GM11168 (cell line): ENCODE data around the gene DAZAP2.

Experiments
- in situ Hi-C: fragments of 300-500 bp; cut with MboI; formaldehyde crosslinking; loops from one replicate; pipeline ENCODE4 v1.12.0; 2022; ENCODE audit warnings: low sequenced_read_pairs; ENCODE audit not compliant: unreplicated experiment

Gene DAZAP2

DNA sequence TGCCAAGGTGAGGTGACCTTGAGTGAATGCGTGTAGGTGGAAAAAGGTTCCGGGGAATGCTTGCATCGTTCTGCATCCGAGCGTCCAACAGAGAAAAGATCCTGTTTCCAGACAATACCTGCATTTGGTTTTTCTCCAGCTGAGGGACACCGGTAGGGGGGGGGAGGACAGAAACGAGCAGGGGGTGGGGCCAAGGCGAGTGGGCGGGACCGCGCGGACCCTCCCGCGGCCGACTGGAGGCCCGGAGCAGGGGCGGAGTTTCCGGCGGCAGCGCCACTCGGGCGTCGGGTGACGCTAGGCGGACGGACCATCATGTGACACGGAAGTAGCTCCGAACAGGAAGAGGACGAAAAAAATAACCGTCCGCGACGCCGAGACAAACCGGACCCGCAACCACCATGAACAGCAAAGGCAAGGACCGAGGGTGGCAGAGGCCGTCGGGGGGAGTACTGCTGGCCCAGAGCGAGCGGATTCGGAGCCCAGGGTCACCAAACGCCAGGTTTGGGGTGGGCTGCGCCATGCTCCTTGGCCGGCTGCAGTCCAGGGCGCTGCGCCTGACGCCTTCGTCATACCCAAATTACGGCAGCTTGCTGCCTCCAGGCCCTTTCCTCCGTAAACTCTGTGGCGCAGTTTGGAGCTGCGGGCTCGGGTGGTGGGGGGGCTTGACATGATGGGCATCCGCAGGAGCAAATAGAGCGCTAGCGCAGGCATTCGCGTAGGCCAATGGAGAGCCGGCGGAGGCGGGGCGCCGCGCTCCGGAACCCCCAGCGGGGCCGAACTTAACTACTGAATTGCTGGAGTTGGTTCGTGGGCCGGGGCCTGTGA, at the start of gene DAZAP2:
Gene DAZAP2 (plus strand): TSS at position 317 of the 825 bp plus-strand sequence. CDS start 82 bp downstream, at position 399.
- in situ Hi-C loops: no loop called here

- in situ Hi-C loops: no loop called here
Measured at GRCh38 chr12:51189790-51190355, 48.8 kb upstream of the DAZAP2 start.

GRCh38 chr12:51190820-51191219, 47.8 kb upstream of the DAZAP2 start:
- in situ Hi-C loops: no loop called here

GRCh38 chr12:51191516-51192283, 46.9 kb upstream of the DAZAP2 start:
- in situ Hi-C loops: no loop called here

DNA sequence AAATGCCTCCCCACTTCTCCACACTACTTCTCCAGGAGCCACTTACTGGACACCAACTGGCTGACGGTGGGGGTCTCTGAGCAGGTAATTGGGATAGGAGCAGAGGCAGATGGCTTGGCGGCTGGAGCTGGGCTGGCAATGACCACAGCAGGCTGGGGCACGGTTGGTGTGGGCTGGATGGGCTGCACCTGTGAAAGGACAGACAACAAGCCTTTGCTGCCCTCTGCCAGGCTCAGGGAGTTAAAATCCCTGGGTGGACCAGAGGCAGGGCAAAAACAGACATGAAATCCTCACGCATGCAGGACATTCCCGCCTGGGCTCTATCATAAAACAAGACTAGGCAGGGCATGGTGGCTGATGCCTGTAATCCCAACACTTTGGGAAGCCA, 46.3 kb upstream of the DAZAP2 start:
- in situ Hi-C loops: no loop called here

DNA sequence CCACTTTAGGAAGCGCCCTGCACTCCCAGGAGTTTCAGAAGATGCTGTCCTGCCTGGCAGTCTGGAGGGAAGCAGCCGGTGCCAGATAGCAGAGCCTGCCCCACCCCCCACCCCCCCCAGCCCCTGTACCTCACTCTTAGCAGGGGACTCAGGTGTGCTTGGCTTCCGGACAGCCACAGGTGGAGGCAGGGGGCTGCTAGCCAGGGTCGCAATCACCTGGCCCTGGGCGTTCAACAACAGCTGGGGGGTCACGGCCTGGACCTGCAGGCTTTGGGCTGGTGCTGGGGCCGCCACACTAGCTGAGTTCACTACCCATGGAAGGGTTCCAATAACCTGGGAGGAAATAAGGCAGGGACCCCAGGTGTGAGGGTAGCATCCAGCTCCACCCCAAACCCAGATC, 42.8 kb upstream of the DAZAP2 start:
- in situ Hi-C loops: no loop called here

- in situ Hi-C loops: no loop called here
Measured at GRCh38 chr12:51196547-51196946, 42.1 kb upstream of the DAZAP2 start.

- in situ Hi-C loops: no loop called here
Measured at GRCh38 chr12:51197736-51198567, 40.7 kb upstream of the DAZAP2 start.

DNA sequence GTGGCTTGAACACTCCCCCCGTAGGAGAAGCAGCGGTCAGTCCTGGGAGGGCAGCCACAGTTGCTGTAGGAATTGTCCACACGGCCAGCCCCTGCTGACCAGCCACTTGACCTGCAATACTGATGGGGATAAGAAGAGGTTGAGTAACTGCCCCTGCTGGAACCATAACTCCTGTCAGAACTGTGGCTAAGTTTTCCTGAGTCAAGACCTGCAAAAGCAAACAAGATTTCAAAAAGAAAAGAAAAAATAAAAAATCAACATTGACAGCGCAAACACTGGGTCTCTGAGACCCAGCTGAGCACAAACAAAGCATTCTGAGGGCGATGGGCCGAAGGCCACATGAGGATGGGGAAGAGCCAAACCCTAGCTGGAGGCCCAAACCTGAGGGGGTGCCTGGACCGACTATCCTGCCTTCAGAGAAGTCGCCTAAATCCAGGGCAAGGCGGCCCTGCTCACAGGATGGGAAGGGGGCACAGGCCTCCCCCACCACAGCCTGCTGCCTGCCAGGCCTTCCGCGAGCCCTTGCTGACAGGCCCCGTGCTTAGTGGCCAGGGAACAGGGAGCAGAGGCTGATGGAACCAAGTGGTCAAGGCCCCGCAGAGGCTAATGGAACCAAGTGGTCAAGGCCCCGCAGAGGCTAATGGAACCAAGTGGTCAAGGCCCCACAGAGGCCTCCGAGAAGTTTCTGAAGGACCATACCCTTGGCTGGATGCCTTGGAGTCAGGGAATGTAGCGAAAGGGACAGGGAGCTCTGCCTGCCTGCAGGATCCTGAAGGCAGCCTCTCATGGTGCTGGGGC, 39.9 kb upstream of the DAZAP2 start:
- in situ Hi-C loops: no loop called here

GRCh38 chr12:51199366-51199945, 39.2 kb upstream of the DAZAP2 start:
- in situ Hi-C loops: no loop called here

- in situ Hi-C loops: no loop called here
Measured at GRCh38 chr12:51200156-51200555, 38.5 kb upstream of the DAZAP2 start.

GRCh38 chr12:51200806-51201205, 37.8 kb upstream of the DAZAP2 start:
- in situ Hi-C loops: no loop called here

- in situ Hi-C loops: no loop called here
Measured at GRCh38 chr12:51202718-51203117, 35.9 kb upstream of the DAZAP2 start.

- in situ Hi-C loops: no loop called here
Measured at GRCh38 chr12:51205350-51205749, 33.3 kb upstream of the DAZAP2 start.

GRCh38 chr12:51208016-51208660, 30.5 kb upstream of the DAZAP2 start:
- in situ Hi-C loops: no loop called here

- in situ Hi-C loops: no loop called here
Measured at GRCh38 chr12:51209259-51209658, 29.4 kb upstream of the DAZAP2 start.

GRCh38 chr12:51210690-51211395, 27.8 kb upstream of the DAZAP2 start:
- in situ Hi-C loops: no loop called here

GRCh38 chr12:51214895-51215294, 23.7 kb upstream of the DAZAP2 start:
- in situ Hi-C loops: no loop called here
